MV-4-11 (cell line): Measurements from ENCODE around the gene INSIG2.

Source experiments
- DNase-seq: peaks from one replicate; lab custom pipeline; 2025; lab: John Stamatoyannopoulos, UW

Gene INSIG2

GRCh38 chr2:118098307-118099030 lies 10.2 kb downstream of the INSIG2 start:
- DNase-seq, result peak; percentile 59

- DNase-seq, result no peak
Observed at GRCh38 chr2:118102433-118103082, 14.3 kb downstream of the INSIG2 start.

DNA sequence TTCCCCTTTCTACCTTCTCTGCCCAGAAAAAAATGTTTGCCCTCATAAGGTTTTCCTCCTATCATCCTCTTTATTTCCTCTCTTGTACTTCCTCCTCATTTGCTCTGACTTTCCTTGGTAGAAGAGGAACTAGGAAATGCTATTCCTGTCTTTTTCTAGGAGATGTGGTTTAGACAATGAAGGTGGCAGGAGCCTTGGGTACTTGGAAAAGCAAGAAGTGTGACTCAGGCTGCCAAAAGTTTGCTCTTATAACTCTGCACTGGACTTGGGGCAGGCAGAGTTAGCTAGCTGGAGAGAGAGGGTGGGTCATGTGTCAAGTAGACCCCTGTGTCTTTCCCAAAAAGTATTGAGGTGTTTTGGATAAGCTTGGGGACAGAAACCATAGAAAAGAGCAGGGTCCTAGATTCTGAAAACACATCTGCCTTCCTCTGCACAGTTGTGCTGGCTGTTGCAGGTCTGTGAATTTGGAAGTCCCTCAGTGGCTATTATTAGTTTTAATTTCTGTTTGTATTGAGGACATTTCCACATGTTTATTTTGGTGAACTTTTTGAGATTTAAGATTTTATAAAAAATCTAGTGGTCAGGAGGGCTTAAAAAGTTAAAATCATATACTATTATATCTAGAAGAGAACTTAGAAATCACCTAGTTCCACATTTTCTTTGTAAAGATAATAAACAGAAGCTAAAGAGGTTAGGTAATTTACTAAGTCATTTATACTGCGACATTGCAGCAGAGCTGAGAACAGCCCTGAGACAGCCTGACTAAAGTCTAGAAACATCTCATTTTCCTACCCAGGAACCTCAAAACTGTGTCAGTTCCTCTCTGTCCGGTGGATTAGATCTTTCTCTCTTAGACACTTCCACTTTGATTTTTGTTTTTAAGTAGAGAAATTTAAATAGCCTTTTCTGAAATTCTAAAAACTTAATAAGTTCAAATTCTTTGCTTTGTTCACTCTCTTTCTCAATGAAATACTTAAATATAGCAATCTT lies 16.0 kb downstream of the INSIG2 start:
- peak; percentile 65 for DNase-seq

DNA sequence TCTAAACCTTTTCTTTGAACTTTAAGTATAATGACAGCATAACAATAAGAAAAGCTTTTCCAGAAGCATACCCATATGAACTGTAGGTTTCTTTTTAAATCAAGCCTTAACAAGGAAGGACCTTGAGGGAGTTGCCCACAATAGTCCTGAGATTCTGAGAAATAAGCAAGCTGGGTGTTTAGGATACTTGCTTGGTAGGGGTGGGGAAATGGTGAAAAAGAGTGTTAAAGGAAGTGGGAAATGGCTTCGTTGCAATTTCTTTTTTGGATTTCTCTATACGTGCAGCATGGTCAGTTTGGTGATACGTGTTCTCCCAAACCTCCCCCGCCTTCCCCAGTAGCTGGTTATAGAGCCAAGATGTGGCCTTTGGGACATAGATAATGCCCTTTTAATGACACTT lies 17.2 kb downstream of the INSIG2 start:
- no peak for DNase-seq

GRCh38 chr2:118106926-118107325 lies 18.7 kb downstream of the INSIG2 start:
- DNase-seq, result no peak

DNA sequence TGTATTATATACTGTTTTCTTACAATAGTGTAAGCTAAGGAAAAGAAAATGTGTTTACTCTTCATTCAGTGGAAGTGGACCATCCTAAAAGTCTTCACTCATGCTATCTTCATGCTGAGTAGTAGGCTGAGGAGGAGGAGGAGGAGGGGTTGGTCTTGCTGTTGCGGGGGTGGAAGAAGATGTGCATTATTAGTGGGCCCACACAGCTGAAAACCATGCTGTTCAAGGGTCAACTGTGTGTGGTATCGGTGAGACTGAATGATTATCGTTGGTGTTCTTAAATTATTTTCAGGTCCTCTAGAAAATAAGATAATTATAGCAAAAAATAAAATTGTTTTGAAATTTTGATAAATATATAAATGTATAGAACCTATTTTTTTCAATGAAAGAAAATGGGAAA lies 22.0 kb downstream of the INSIG2 start:
- no peak for DNase-seq

- DNase-seq, result no peak
Observed at GRCh38 chr2:118110991-118111390, 22.7 kb downstream of the INSIG2 start.

DNA sequence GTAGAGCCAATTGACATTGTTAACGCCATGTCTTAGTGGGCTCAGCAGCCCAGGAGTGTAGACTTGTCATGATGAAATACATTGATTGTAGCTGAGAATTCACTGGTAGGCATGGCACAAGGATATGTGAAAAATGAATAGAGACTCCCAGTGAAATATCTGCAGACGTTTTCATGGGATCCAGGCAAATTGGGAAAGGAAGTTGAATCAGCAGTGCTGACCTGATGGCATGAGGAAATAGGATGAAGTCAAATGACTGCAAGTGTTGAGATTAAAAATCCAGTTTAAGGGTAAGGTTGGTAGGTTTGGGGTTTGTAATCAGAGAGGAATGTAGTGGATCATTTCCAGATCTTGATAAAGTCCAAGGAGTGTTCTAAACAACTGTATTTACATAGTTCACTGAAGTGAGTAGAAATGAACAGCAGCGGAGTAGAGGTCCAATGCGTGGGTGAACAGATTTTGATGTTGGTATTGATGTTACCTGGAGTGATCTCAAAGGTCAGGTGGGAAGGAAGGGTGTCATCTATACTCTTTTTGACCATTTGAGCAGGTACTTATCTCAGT lies 24.6 kb downstream of the INSIG2 start:
- no peak for DNase-seq

DNA sequence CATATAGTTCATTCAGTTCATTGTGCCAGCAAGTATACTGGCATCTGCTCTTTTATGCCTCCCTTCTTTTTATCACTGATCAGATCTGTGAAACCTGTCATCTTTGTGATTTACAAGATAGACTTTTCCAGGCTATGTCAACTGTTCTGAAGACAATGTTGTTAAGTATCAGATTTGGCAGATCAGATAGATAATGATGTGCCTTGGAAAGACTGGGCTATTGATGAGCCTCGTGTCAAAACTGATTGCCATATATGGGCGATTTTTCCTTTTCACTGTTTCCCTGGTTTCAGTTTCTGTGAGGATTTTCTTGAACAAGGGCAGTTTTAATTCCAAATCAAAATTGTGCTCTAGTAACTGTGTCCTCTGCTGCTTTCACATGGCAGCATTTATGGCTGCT lies 26.6 kb downstream of the INSIG2 start:
- DNase-seq, result no peak

DNA sequence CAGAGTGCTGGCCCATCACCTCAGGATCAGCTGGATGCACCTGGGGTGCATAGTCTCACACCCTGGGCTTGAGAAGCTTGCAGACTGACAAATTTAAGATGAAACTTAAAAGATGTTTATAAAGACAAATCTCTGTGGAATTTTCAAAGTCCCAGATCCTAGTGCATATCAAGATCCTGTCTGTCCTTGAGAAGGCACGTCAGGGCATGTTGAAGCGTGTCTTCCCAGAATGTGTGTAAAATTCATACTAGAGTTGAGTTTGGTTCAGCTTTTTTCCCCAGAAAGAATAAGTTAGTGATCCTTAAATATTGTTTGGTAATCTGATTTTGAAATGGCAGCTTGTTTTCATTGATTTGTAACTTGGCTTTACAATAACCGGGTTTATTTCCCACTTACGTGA lies 27.5 kb downstream of the INSIG2 start:
- no peak for DNase-seq

GRCh38 chr2:118118479-118118878 lies 30.2 kb downstream of the INSIG2 start:
- no peak for DNase-seq

DNA sequence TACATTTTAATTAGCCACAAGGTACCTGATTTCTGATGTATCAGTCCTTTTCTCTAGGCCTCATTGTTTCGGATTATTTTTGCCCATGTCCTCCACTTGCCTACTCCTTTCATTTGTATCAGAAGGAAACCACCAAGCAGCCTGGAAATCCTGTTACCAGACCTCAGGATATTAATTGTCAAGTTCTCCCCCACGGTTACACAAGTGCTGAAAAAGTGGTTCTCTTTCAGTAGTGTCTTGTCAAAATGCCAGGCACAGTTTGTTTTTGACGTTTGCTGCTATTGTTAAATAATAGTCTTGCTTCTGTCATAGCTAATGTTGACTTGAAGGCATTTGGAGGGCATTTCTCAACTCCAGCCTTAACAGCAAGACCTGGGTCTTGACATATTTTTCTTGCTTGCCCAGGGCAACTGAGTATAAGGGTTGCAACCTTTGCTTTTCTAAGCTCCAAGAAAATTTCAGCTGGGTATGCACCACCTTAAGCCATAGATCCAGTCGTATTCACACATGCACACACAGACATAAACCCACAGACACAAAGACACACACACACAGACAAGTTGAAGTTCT lies 31.0 kb downstream of the INSIG2 start:
- no peak for DNase-seq

DNA sequence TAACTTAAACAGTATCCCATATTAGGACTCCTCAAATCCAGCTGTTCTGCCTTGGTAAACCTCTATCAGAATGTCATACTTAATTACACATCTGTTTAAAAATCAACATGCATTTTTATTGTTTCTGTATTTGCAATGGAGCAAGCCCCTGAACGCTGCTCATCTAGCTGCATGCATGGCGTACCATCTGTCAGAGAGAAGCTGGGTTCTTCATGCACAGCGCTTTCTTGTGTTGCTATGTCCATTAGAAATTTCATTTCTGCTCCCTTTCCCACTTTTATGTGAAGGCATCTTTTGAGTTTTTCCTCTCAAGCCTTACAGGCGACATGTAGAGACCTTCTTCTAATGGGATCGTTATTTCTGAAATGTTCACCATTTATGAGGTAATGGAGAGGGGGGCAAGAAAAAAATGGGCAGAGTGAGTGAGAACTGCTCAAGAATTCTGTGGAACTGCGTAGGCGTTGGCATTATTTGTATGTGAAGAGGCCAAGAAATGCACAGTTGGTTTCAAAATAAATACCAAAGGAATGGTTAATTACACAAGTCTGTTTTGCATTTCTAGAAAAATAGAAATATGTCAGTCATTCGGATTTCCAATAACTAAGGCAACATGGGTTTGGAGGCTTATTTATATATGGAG lies 31.6 kb downstream of the INSIG2 start:
- no peak for DNase-seq

- no peak for DNase-seq
Observed at GRCh38 chr2:118120401-118120780, 32.1 kb downstream of the INSIG2 start.

DNA sequence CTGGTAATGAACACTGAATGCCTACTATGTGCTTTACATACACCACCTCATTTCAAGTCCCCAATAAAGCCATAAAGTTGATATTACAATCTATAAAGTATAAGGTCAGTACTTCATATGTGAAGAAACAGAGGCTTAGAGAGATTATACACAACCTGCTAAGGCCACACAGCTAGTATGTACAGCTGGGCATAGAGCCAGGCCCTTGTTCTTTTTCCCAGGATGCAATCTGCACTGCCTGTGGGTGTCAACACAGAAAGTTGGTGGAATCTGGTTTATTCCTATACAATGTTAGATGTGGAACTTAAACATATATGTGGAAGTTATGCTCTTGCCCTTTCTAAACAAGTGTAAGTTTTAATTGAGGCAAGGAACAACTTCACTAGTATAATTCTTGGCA lies 32.8 kb downstream of the INSIG2 start:
- no peak for DNase-seq

DNA sequence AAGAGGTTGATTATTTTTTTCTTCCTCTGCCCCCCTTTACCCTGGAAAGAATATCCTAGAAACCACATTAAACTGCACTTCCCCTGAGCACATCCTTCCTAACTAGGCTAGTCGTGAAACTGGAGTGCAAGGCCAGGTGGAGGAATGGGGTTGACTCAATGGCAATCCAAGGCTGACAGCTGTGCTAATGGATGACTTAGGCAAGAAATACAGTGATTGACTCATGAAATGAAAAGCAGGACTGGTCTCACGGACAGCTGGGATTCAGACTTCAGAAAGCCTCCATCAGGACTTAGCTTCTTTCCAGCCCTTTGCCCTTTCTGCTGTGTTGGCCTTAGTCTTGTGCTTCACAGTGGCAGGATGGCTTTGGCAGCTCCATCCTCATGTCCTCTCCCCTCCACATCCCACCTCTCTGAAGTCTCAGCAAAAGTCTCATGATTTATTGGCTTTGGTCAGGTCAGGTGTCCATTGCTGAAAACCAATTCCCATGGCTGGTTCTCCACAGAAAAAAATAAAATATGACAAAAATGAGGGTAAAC lies 33.8 kb downstream of the INSIG2 start:
- no peak for DNase-seq

- peak; percentile 64 for DNase-seq
Observed at GRCh38 chr2:118122594-118123281, 34.5 kb downstream of the INSIG2 start.

GRCh38 chr2:118123561-118124232 lies 35.4 kb downstream of the INSIG2 start:
- no peak for DNase-seq

DNA sequence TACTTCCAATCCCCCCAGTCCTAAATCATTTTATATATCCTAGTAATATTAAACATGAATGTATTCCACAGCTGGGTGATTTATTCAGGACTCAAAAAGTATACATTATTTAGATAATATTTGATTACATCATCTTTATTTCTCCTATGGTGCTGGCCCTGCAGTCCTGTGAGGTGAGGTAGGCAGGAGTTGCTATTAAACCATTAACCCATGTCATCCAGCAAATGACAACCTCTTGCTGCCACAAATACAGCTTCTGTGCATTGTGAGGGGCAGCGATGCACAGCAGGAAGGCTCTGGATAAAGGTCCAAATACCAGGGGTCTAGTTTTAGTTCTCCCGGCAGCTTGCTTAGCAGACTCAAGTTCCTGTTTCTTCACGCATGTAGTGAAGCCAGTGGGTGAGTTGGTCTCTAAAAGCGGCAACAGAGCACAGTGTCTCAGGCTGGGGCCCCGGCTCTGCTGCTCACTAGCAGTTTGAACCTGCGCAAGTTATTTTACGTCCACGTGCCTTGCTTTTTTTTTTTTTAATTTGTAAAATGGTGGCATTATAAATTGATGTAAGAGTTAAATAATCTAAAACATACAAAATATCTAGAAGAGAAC lies 36.1 kb downstream of the INSIG2 start:
- DNase-seq, result peak; percentile 80

DNA sequence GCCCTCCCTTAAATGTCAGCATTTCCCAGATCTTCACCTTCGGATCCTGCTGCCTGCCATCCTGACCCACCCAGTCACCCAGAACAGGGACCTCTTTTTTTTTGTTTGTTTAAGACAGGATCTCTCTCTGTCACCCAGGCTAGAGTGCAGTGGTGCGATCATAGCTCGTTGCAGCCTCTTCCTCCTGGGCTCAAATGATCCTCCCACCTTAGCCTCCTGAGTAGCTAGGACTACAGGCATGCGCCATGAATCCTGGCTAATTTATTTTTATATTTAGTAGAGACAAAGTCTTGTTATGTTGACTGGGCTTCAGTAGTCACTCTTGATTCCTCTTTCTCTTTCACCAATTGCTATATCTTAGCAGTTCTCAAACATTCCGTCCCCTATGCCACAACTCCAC lies 39.0 kb downstream of the INSIG2 start:
- DNase-seq, result no peak
